Head of caudate nucleus (tissue), 42 donors: ENCODE measurements around the gene SOX13.

ENCODE experiments used
- DNase-seq, 42 donors: peaks; one replicate each; pipeline versions ENCODE4 v3.0.0 to v3.0.0-alpha.2; 2020 to 2021; ENCODE audit warnings: mixed read lengths in 7 of 42
- intact Hi-C: fragments of 100-400 bp; cut with DNase I; formaldehyde crosslinking; loops from one replicate; pipeline ENCODE4 v1.15.0; 2022

Gene SOX13

GRCh38 chr1:204143276-204144041 lies 70.5 kb downstream of the SOX13 start:
- intact Hi-C loops = no loop called here
- no peak for DNase-seq

GRCh38 chr1:204145033-204145504 lies 72.2 kb downstream of the SOX13 start:
- intact Hi-C loops = no loop called here
- no peak for DNase-seq

- no peak for DNase-seq
- intact Hi-C loops = no loop called here
These were observed 73.4 kb downstream of the SOX13 start for GRCh38 chr1:204146309-204146708.

DNA sequence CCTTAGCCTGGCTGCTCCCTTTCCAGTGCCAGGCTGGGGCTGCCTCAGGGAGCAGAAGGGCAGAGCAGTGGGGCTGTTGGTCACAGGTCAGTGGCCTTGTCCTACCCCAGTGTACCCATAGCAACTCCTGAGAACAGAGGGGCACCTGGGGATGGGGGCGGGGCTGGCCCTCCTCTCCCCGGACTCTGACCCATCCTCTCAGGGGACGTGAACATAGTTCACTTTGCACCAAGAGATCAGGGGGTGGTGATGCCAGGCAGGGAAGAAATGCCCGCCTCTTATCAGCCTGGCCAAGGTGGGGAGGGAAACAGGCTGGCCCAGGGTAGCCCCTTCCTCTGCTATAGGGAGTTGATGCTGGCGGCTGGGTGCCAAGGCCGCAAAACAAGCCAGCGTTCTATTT lies 74.0 kb downstream of the SOX13 start:
- intact Hi-C loops = no loop called here
- no peak for DNase-seq

DNA sequence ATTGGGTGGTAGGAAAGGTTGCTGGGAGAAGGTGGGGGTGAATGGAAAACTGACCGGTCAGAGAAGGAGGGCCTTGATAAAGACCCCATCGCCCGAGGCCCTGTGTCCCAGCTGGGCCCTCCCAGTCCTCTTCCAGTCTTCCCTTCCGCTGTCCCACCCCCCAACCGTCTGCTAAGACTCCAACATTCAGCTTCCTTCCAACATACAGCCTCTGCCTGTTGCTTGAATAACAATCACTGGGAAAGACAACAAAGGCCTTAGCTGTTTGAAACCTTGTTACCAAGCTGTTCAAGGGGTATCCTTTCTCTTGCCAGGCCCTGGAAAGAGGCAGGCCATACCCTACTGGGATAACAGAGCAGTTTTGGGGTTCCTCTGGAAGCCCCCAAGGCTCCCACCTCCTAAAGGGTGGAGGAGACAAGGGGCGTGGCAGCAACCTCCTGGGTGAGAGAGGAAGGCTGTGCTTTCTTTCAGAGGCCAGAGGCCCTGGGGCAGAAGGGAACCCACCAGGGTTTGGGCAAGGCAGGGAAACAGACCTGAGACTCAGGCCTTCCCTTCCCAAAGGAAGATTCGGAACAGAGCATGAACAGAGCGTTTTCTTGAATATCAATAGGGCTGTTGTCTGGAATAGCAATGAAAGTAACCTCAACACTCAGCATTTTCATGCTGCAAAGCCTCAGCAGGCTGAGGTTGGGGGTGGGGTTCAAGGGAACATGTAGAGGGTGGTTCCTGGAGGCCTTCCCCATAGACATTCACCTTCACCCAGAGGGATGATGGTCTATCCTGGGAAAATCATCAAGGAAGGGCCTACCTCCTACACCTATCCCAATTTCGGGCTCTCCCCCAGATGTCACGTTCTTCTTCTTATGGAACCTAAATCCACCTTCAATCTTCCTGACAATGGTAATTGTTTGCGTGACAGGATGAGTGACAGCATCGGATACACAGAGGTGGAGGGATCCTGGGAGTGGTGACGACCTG lies 74.8 kb downstream of the SOX13 start:
- DNase-seq = peak in 12 of 42 donors; percentile 36 to 63 (median 54)
- intact Hi-C loops = no loop called here

GRCh38 chr1:204149107-204149506 lies 76.2 kb downstream of the SOX13 start:
- intact Hi-C loops = no loop called here
- DNase-seq = no peak

DNA sequence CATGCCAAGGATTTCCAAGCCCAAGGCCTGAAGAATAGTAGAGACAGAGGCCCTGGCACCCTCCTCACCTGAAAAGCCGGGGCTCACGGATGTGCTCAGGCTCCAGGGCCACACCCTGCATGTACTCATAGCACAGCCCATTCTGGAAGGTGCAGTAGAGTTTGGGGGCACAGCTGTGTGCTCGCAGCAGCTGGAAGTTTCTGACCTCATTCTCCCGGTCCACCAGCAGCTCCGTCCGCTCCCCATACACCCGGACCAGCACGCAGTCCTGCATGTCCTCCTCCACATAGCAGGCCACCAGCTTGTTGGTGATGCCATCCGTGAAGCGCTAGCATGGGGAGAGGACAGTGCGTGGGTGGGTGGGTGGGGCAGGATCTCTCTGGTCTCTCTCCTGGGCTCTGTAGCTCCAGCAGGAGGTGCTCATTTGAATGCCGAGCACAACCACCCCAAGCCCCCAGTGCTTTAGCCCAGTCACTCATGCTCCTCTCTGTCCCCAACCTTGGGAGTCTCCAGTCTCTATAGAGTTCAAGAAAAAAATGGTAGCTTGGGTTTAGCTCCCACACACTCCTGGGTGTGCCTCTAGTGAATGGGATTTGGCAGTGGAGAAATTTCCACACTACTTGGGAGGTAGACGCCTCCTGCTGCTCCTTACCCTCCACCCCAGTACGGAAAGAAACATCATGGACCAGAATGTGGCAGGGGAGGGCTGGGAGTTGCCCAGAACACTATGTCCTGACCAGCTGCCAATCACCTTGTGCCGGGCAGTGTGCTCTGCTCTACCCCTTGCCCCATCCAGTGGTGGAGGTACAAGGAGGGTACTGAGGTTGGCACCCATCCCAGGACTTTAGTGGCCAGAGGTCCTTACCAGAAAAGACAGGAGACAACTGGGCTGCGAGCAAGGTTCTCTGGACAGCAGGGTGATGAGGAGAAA lies 77.0 kb downstream of the SOX13 start:
- intact Hi-C loops = no loop called here
- no peak for DNase-seq

- intact Hi-C loops = no loop called here
- DNase-seq = peak in 37 of 42 donors; percentile 32 to 84 (median 61)
These were observed 78.0 kb downstream of the SOX13 start for GRCh38 chr1:204150702-204151551.

DNA sequence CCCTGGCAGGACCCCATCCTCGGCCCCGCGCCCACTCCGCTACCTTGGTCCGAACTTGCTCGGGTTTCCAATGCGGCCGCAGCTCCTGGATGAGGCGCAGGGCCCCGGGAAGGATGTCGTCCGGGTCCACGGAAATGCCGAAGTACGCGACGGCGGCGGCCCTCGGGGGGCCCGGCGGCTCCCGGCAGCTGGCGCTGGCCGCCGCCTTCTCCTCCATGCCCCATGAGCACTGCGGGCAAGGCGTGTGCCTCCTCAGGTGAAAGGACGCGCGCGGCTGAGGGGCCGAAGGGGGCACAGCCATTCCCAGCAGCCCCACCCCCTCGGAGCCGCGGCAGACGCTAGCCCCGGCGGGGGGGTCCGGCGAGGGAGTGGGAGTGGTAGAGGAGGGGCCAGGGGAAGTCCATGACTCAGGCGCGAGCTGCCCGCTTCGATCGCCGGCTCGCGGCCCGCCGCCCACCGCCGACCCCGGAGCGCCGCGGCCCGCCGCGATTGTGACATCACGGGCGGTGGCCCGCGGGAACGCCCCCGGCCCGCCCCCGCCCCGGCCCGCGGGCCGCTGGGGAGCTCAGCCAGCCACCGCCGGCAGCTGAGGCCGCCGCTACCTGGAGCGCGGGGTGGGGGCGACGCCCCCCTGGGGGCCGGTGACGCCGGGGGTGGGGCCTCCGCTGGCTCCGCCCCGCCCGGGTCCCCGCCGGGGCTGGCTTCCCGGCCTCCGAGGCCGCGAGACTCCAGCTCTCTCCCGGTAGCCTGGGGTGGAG lies 78.8 kb downstream of the SOX13 start, which contains the start of gene ETNK2:
ETNK2 (minus strand) TSS at position 493 of the 758 bp plus-strand sequence; CDS start at position 301, 192 bp downstream.
- intact Hi-C loops = no loop called here
- peak in 29 of 42 donors; percentile 27 to 78 (median 54) for DNase-seq

DNA sequence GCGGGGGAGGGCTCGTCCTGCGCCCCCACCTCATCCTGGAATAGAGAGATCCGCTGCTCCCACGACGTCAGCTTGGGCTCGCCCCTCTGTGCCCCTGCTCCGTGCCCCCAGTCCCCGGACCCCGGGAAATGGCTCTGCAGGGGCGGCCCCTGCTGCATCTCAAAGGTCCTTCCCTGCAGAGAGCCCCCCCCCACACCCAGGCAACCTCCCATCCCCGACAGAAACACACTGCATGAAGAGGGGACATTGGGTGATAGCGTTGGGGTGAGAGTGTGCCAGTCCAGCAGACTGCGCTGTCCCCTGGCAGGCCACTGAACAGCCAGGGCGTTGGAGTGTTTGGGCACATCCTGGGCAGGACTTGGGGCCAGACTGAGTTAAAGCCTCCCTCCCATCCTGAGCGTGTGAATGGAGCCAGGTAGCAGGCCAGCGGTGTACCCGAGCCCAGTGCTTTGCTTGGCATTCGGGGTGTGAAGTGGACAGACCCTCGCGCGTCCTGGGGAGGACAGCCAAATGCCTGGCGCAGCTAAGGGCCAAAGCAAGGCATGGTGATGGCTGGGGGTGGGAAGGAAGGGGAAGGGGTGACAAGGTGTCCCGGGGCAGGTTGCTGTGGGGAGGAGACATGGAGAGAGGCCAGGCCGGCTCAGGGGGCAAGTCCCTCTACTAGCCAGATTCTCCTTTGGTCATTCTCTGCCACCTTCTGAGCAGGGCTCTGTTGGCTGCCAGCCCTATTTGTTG lies 79.6 kb downstream of the SOX13 start:
- intact Hi-C loops = no loop called here
- no peak for DNase-seq

GRCh38 chr1:204153667-204154066 lies 80.8 kb downstream of the SOX13 start:
- intact Hi-C loops = no loop called here
- DNase-seq = no peak

DNA sequence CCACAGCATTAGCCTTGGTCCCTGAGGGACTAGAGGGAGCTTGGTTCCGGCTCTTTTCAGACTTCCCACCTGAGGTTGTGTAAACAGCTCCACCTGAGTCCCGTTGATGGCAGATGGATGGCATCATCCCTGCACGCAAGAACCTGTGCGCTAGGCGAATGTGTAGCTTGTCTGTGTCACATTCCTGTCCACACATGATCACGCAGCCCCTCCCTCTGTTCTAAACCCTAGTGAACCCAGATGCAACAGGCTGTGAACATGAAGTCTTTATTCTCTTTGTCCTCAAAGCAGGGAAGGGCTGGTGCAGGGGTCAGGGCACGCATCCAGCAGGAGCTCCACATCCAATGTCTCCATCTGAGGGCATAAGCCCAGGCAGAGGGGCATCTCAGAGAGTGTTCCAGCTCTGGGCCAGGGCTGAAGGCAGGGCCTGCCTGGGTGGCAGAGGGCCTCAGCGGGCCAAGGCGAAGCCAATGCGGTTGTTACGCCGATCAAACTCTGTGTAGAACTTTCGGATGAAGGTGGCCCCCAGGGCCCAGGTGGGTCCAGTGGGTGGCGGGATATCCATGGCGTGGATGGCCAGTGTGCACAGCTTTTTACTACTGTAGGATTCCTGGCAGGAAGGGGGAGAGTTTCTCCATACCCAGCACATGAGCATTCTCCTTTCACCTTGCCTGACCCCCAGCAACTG lies 81.8 kb downstream of the SOX13 start:
- DNase-seq = no peak
- intact Hi-C loops = no loop called here

GRCh38 chr1:204155881-204156280 lies 83.0 kb downstream of the SOX13 start:
- intact Hi-C loops = no loop called here
- no peak for DNase-seq

DNA sequence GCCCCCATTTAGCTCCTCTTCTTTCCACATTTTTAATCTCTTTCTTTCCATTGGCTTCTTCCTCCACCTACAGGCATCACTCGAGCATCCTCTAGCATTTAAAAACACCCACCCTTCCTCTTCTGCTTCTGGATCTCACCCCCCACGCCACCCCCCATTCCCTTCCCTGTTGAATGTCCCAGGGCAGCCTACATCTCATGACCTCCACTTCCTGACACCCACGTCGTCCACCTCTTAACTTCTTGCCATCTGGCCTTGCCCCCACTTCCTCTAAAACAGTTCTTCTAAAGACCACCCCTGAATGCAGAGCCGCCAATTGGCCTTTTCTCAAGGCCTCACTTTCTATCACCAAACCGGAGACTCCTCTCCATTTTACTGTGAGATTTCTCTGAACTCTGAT lies 85.0 kb downstream of the SOX13 start:
- intact Hi-C loops = no loop called here
- DNase-seq = peak in 2 of 42 donors; percentile 41 to 44

DNA sequence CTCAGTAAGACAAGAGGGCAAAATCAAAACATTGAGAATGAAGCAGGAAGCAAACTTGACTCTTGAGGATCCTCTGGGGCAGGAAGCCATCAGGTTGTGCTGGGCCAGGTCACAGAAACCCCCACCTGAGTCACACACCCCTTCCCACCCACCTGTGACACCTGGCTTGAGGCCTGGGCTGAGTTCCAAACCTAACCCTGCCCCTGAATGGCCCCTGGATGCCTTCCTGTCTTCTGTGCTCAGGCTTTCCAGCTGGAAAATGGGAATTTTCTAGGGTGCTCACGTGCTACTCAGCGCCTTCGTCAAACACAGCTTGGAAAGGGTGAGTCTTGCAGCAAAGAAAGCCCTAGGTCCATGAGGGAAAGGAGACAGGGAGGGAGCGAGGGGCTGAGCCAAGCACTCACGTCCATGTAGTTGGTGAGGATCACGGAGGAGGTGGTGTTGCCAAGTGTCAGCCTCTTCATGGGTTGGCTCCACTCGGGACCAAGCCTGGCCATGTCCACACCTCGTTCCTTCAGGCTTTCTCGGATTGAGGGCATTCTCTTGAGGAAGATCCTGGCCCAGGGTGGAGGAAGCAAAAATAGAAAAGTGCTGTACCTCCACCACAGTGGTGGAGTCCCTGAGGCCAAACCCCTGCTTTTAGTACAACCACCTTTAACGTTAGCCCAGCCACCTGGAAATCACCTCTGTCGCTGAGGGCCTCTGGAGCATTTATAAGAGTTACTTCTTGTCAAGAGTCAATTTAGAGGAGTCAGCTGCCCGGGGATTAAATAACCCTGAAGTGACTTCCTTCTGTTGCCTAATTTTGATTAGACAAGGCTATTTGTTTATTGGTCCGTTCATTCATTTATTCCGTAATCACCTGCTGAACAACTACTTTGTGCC lies 88.9 kb downstream of the SOX13 start:
- intact Hi-C loops = loop anchor here (5.0 kb wide), 1 partner anchor 200 kb away; no protein-coding TSS in a partner anchor
- no peak for DNase-seq
